Mononuclear cell (primary cell): ENCODE results near the gene BACH2. TPM values are rescaled to one million over a fixed set of nuclear protein-coding genes. Genes with fewer than 3 reads are reported as not detected.
"Not testable (repeated sequence)": the region's sequence is repeated elsewhere in the genome, so short reads cannot be mapped to it uniquely, and the experiment has no call there.

Experiments used
- H3K27me3 ChIP-seq: 2 replicates; pipeline ENCODE4 v1.6.0; 2011; ENCODE audit warnings: low read length, control low read depth; ENCODE audit not compliant: insufficient read depth
- H3K4me1 ChIP-seq: 2 replicates; pipeline ENCODE4 v1.5.1; 2011; ENCODE audit warnings: mild to moderate bottlenecking, low read length, control low read depth; ENCODE audit not compliant: insufficient read depth
- H3K4me3 ChIP-seq: 2 replicates; pipeline ENCODE4 v1.5.1; 2011; ENCODE audit warnings: mild to moderate bottlenecking, low read length, moderate library complexity
- H3K9me3 ChIP-seq: 2 replicates; pipeline ENCODE4 v1.5.1; 2011; ENCODE audit warnings: low read depth, mild to moderate bottlenecking, control low read depth, low read length
- total RNA-seq: library from RNA; depleted of rRNA; stranded (reverse); fragments of >200 nt; gene quantifications from one replicate; pipeline ENCODE4 v1.2.3, GENCODE V29; 2012

Gene BACH2
- total RNA-seq, 1 donor: 37.6 TPM

DNA sequence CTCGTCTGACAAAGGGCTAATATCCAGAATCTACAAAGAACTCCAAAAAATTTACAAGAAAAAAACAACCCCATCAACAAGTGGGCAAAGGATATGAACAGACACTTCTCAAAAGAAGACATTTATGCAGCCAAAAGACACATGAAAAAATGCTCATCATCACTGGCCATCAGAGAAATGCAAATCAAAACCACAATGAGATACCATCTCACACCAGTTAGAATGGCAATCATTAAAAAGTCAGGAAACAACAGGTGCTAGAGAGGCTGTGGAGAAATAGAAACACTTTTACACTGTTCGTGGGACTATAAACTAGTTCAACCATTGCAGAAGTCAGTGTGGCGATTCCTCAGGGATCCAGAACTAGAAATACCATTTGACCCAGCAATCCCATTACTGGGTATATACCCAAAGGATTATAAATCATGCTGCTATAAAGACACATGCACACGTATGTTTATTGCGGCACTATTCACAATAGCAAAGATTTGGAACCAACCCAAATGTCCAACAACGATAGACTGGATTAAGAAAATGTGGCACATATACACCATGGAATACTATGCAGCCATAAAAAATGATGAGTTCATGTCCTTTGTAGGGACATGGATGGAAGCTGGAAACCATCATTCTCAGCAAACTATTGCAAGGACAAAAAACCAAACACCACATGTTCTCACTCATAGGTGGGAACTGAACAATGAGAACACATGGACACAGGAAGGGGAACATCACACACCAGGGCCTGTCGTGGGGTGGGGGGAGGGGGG is 130.3 kb downstream of the BACH2 start:
- not testable (repeated sequence) for H3K4me3 ChIP-seq, H3K27me3 ChIP-seq, H3K9me3 ChIP-seq, H3K4me1 ChIP-seq

DNA sequence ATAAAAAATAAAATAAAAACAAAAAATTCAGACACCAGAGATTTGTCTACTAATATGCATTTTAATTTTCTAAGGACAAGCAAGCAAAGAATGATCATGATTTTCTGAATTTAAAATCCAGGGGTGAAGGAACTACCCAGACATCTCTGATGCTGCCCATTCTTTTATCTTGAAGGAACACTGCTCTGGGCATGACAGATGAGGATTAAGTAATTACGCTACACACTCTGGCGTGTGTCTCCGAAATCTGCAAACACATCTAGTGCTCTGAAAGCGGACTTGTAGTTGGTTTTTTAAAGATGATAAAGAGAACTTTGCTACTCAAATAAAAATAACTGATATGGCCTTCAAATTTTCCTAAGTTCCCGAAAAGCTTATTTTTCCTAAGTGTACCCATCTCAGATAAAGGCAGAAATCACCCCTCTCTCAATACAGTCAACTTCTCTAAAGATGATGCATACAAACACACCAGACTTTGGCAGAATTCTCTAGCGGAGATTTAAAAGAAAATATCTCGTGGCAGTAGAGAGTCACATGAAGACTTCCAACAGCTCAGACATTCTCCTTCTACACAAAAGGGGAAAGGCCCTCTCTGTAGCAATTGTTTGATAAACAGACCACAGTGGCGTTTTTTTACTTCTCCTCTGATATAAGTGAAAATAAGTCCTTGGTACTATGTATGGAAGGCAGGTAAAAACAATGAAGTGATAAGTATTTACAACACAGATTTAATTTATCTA is 133.8 kb downstream of the BACH2 start:
- peaks cover 5% of the 10 kb centered on the region for H3K4me1 ChIP-seq
- no peaks in the 10 kb centered on the region for H3K9me3 ChIP-seq
- no peaks in the 10 kb centered on the region for H3K27me3 ChIP-seq
- H3K4me3 ChIP-seq: no peak overlapping the region

DNA sequence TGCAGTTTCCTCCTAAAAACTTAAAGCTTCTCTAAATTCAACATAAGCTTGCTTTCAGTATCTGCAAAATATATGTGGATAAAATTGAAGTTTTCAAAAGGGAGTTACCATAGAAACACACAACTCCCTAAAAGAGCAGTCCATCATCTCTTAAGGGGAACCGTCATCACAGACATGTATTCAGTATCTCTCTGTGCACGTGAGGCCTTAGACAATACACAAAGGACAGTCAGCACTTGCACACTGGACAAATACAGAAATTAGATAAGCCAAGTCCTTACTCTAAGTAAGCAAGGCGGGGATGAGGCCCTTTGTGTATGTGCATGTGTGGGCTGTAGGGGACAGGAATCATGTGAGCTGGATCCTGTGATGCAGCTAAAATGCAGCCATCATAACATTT is 136.6 kb downstream of the BACH2 start:
- no peak overlapping the region for H3K4me3 ChIP-seq
- no peaks in the 10 kb centered on the region for H3K9me3 ChIP-seq
- H3K4me1 ChIP-seq: peaks cover 28% of the 10 kb centered on the region
- no peaks in the 10 kb centered on the region for H3K27me3 ChIP-seq

DNA sequence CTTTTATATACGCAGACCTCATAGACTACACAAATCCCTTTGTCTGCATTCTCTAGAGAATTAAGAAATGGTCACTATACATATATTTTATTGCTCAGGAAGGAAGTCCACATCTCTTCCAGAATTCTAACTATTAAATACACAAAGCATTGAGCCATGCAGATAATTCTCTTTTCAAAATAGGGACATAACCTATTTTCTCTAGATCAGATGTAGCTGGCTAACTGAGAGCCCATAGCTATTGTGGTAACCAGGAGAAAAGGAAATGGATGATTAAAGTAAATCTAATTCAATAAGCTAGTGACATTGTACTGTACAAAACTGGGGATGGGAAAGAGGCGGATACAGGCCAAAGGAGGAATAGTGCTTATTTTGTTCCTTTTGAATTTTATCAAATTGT is 137.2 kb downstream of the BACH2 start:
- Histone ChIP-seq H3K27me3 (no peaks in the 10 kb centered on the region), H3K9me3 (no peaks in the 10 kb centered on the region), H3K4me3 (no peak overlapping the region), H3K4me1 (peaks cover 34% of the 10 kb centered on the region)

DNA sequence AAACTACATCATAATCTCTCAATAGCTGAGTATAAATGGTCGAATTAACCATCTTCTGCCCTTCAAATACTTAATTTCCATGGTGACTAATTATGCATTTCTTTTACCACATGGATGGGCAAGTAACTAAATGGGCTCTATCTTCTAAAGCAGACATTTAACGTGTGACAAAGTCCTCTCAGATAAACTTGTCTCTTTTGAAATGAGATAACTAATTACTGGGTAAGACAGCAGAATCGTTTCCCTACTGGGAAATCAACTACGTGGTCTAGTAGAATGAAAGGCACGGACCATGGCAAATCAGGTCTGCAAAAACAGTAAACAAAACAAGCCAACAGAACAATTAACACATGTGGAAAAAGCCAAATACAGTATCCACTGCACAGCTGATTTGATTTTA is 137.7 kb downstream of the BACH2 start:
- Histone ChIP-seq H3K27me3 (no peaks in the 10 kb centered on the region), H3K4me1 (peaks cover 35% of the 10 kb centered on the region), H3K4me3 (no peak overlapping the region), H3K9me3 (no peaks in the 10 kb centered on the region)

DNA sequence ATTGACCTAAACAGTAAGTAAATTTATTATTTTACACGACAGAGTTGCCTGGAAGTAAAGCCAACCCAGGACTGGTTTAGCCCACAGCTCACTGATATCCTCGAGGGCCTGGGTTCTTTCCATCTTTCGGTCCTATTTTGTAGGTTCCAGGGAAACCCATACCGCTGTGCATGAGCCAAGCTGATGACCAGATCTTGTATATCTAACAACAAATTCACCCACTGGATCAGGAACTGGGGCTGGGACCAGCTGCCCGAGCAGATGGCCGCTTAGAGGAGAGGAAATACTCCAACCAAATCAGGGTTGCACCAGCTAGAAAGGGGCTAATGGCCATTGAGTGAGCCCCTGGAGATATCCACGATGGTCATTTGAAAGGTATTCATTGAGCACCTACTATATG is 139.2 kb downstream of the BACH2 start:
- no peaks in the 10 kb centered on the region for H3K27me3 ChIP-seq
- peaks cover 35% of the 10 kb centered on the region for H3K4me1 ChIP-seq
- no peak overlapping the region for H3K4me3 ChIP-seq
- no peaks in the 10 kb centered on the region for H3K9me3 ChIP-seq

DNA sequence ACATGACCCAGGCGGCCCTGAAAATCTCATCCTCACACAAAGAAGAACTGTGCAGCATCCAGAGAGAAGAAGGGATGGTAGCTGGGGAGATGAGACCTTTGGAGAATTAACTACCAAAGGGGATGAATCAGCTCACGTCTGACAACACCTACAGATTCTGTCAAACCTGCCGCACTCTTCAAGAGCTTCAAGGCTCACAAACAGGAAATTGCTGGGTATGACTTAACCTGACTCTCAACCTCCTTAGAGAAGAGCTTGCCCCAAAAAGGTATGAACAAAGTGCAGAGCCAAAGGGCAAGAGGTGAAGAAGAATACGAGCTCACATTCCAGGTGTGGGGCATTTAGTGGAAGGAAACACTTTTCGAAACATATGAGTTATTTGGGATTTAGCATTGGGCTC is 139.8 kb downstream of the BACH2 start:
- Histone ChIP-seq H3K4me1 (peaks cover 35% of the 10 kb centered on the region), H3K27me3 (no peaks in the 10 kb centered on the region), H3K4me3 (no peak overlapping the region), H3K9me3 (no peaks in the 10 kb centered on the region)

DNA sequence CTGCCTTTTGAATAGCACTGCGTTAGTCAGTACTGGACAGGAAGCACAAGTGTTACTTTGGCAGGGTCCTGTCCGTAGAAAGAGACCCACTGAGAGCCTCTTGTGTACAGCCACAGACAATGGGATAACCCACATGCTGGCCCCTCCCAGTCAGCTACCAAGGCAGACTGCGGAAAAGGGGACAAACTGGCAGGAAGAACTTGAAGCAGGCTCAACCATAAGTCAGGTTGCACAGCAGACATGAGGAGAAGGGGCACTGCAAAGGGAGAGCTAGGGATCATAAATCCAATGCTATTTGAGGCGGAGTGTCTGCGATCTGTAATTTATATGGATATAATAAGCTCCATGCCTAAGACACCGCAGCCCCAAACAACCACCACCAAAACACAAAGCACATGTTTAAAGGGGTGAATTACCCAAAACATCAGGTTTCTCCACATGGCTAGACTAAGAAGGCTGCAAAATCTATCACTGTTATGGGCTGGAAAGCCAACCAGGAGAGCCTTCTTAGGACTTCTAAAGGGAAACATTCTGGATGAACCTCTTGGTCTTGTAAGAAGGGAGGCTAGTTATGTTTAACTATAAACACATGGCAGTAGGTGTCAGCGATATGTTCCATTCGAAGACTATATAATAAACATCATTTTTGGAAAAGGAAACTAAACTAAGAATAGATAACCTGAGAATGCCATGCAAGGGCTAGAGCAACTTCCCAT is 141.7 kb downstream of the BACH2 start:
- Histone ChIP-seq H3K4me1 (peaks cover 35% of the 10 kb centered on the region), H3K4me3 (no peak overlapping the region), H3K27me3 (no peaks in the 10 kb centered on the region), H3K9me3 (no peaks in the 10 kb centered on the region)

DNA sequence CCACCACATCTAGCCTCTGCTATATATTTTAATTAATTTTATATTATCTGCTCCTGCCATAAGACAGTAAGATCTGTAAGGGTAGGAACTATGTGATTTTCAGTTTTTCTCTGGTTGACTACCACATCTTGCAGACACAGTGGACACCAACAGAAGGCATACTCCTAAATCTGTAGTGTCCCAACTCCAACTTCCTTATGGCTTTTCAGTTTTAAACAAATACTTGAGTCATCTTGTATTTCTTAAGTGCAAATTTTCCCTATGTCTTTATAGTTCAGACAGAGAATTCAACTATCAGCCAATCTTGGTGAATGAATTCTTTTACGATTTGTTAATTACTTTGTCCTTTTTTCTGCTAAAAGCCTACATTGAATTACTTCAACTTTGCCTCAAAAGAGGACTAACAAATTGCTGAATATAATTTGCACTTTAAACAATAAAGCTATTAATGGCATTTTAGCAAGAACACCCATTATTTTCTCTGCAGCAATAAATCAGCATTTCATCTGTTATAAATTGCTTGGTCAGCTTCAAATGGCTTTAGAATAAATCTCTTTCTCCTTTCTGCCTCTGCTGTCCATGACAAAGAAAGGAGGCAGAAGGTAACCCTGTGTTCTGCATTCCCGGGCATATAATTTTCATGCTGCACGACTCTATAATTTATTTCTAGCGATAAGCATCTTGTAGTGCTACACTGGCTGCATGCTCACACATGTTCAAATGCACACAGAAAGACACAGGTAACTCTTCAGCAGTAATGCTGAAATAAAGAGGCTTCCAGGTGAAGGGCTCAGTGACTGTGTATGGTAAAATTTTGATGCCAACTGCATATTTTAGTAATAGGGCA is 144.8 kb downstream of the BACH2 start:
- no peak overlapping the region for H3K4me3 ChIP-seq
- no peaks in the 10 kb centered on the region for H3K27me3 ChIP-seq
- peaks cover 34% of the 10 kb centered on the region for H3K4me1 ChIP-seq
- no peaks in the 10 kb centered on the region for H3K9me3 ChIP-seq

DNA sequence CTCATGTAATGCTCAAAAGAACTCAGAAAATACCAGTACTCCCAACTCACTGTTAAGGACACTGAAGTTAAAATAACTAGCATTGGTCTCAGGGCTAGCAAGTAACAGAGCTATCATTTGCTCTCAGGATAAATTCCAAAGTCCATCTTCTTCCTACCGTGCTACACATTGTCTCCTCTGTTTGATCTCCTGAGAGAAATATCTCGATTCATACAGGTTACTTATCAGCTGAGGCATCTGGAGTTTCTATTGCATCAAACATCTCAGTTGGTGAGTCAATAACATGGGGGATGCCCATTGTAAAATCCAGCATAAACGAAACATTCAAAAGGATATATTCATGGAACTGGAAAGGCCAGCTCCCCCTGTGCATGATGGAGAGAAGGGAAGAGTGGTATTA is 147.4 kb downstream of the BACH2 start:
- Histone ChIP-seq H3K4me3 (no peak overlapping the region), H3K4me1 (peaks cover 10% of the 10 kb centered on the region), H3K27me3 (no peaks in the 10 kb centered on the region), H3K9me3 (no peaks in the 10 kb centered on the region)

DNA sequence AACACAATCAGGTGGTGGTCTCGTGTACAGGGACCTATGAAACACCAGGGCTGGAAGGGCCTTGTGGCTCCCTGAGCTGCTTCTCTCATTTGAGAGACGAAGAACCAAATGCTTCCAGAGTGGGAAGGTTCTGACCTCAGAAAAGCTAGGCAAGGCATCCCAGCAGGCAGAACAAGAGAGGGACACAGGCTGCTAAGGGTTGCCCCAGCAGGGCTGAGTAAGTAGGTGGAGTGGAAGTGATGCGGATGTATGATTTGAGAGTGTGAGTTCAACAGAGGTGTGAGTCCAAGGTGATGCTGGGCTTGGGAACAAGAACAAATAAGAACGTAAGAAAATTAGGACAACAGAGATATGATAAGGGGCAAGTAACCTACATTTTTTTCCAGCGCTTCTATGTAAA is 147.8 kb downstream of the BACH2 start:
- no peaks in the 10 kb centered on the region for H3K9me3 ChIP-seq
- no peaks in the 10 kb centered on the region for H3K27me3 ChIP-seq
- no peak overlapping the region for H3K4me3 ChIP-seq
- H3K4me1 ChIP-seq: peaks cover 10% of the 10 kb centered on the region

DNA sequence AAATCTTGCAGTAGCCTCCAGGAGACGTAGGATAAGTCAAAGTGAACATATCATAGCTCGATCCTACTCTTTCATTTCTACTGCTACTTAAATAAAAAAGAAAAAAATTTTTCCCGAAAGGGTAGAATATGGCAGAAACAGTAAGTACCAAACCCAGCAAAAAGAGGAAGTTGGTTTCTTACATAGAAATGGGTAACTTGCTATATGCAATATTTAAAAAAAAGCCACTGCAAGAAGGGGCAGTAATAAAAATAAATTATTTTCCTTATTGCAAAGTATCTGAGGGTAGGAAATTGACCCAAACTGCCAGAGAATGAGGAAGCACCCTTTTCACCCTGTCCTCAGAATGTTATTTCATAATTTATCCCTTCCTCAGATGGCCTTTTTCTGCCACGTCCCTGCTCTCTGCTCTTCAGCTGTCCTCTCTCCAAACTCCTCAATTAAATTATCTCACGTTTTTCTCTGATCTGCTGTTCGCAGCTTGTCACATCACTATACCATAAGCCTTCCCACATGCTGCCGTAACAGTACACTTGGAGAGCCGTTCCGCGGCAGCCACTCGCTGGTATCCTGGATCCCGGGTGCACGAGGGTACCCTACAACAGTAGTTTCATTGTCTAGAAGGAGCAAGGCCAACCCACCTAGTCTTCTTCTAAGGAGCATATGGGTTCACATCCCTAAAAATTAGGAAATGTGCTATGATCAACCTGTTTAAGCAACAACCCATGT is 149.6 kb downstream of the BACH2 start:
- Histone ChIP-seq H3K4me1 (peaks cover 10% of the 10 kb centered on the region), H3K4me3 (no peak overlapping the region), H3K9me3 (no peaks in the 10 kb centered on the region), H3K27me3 (no peaks in the 10 kb centered on the region)

DNA sequence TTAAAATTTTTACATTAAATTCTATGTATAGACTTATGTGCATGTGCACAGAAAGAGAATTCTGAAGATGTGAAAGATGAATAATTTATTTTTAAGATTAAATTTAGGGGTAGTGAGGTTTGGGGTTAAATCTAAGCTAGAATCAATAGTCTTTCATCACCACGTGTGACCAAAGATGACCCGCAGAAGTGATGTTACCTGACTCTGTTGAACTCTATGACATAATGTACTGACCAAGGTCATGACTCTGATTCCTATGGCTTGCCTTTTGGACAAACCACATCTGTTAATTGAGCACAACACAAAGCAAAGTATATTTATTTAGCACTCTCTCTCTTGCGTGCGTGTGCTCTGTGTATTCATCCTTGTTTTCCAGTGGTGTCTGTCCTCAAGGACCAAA is 150.6 kb downstream of the BACH2 start:
- peaks cover 10% of the 10 kb centered on the region for H3K4me1 ChIP-seq
- no peak overlapping the region for H3K4me3 ChIP-seq
- no peaks in the 10 kb centered on the region for H3K9me3 ChIP-seq
- no peaks in the 10 kb centered on the region for H3K27me3 ChIP-seq

DNA sequence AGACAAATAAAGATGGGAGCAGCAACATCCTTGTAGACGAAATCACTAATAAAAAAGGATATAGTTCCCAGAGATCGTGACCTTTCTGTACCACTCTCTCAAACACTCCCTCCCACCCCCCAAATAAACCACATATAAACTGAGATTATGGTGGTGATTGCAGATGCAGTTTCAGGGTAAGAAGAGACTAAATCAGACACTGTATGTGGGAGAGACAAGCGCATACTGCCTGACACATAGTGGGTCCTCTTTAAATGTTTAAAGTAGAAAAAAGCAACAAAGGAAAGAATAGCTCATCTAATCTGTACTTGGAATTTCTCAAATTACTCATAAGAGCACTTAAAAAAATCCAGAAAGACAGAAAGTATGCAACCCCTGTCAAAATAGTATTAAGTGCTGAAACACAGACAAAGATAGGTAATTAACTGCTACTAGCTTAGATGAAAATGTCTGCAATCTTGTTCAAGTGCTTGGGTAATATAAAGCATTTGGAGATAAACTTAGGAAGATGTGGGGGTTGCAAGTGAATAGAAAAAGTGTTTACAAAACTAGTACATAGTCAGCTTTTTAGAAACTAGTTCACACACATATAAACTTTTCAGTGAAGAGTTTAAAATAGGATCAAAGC is 151.6 kb downstream of the BACH2 start:
- peaks cover 10% of the 10 kb centered on the region for H3K4me1 ChIP-seq
- H3K9me3 ChIP-seq: no peaks in the 10 kb centered on the region
- H3K27me3 ChIP-seq: no peaks in the 10 kb centered on the region
- H3K4me3 ChIP-seq: no peak overlapping the region
